22Rv1 (cell line): ENCODE results near the gene U2AF2.

Experiments
- CTCF ChIP-seq: fragments of 450-650 bp; IDR thresholded peaks from 2 replicates; pipeline ENCODE4 v1.5.1; 2017; ENCODE audit warnings: mild to moderate bottlenecking
- ZFX ChIP-seq: fragments of 450-650 bp; IDR thresholded peaks from 2 replicates; pipeline ENCODE4 v1.6.1; 2017; ENCODE audit warnings: antibody characterized with exemption, borderline replicate concordance

GRCh38 chr19:55643887-55644176 is 11.0 kb upstream of the U2AF2 start:
- no peak for TF ChIP-seq CTCF
- no peak for TF ChIP-seq ZFX
